ENCODE data around the gene PITPNC1. TPM values are rescaled to one million over a fixed set of nuclear protein-coding genes. Genes with fewer than 3 reads are reported as not detected.

The PITPNC1 gene
- polyA plus RNA-seq, 1 experiment = 9.1 TPM

DNA sequence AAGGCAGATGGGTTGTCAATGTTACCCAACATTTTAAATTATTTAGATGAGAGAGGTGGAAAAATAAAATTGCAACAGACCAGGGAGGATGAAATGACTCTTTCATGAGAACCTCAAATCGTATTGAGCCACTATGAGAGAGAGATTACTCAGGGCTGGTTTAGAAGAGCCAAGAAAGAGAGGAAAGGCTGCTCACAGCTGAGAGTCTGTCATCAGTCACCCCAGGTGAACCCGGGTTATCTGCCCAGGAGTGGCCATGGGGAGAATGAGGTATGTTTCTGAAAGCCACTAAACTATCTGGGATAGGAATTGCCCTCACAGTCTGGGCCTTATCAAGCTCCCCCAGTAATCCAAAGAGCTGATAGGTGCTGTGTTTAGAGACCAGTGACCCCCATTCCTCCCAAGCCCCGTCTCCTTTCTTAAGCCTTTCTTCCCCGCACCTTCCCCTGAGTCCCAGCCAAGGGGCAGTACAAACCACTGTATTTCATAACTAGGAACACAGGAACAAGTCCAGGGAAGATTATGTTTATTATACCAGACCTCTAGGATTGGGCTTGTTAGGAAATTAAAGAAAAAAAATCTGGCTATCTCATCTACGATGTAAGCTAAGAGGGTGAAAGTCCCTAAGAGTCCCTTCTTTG, 181.8 kb downstream of the PITPNC1 start:
- no peak for DNase-seq (ENCODE audit: low read depth, low spot score)
- POLR2A ChIA-PET = no interaction called here
- no peak for TF ChIP-seq CTCF (IDR thresholded peaks at IDR 0.05; ENCODE audit: low read depth, low read length)
- no peaks in the 10 kb centered on the region for H3K27me3 ChIP-seq (ENCODE audit: control insufficient read depth, insufficient read depth, low read length)
- peaks cover 3% of the 10 kb centered on the region; the same call in 1 of the 2 replicates for H3K9me3 ChIP-seq (ENCODE audit: control insufficient read depth, insufficient read depth, low read length)
- CTCF ChIA-PET = interaction anchor here (0.8 kb wide), 1 partner anchor 71 kb away, joined by 3 read pairs; no protein-coding TSS in a partner anchor
- H3K27ac ChIP-seq (ENCODE audit: low read depth, low read length) = no peak overlapping the region
- H3K4me3 ChIP-seq (ENCODE audit: low read depth, low read length) = no peak overlapping the region

- DNase-seq (ENCODE audit: low read depth, low spot score) = no peak
- no peak overlapping the region for H3K27ac ChIP-seq (ENCODE audit: low read depth, low read length)
- peaks cover 3% of the 10 kb centered on the region; the same call in 1 of the 2 replicates for H3K9me3 ChIP-seq (ENCODE audit: control insufficient read depth, insufficient read depth, low read length)
- ChIA-PET CTCF (interaction anchor here (0.8 to 1.1 kb wide), 2 partner anchors 71 to 74 kb away, joined by 3 read pairs; no protein-coding TSS in a partner anchor), POLR2A (no interaction called here)
- H3K27me3 ChIP-seq (ENCODE audit: control insufficient read depth, insufficient read depth, low read length) = no peaks in the 10 kb centered on the region
- no peak; the same call in 1 of the 2 replicates for TF ChIP-seq CTCF (IDR thresholded peaks at IDR 0.05; ENCODE audit: low read depth, low read length)
- H3K4me3 ChIP-seq (ENCODE audit: low read depth, low read length) = no peak overlapping the region
Observed at GRCh38 chr17:67559381-67559966, 182.4 kb downstream of the PITPNC1 start.

DNA sequence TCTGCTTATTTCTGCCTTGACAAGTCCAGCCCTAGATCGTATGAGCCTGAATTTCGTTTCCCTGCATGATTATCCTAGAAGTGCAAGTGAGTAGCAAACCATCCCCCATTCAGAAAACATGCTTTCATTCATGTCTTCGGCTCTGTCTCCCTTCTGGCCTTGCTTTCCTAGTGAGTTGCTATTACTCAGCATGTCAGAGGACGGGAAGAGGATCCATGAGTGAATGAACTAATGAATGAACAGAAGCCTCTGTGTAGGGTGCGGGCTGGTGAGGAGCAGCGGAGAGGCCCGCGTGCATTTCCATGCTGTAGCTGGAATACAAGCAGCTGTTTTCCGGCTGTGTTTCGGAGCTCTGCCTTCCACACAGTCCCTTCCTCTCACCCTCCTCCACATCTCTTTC, 184.9 kb downstream of the PITPNC1 start:
- H3K27ac ChIP-seq (ENCODE audit: low read depth, low read length) = no peak overlapping the region
- TF ChIP-seq CTCF (IDR thresholded peaks at IDR 0.05; ENCODE audit: low read depth, low read length) = no peak
- no peaks in the 10 kb centered on the region for H3K27me3 ChIP-seq (ENCODE audit: control insufficient read depth, insufficient read depth, low read length)
- H3K4me3 ChIP-seq (ENCODE audit: low read depth, low read length) = no peak overlapping the region
- ChIA-PET CTCF (no interaction called here), POLR2A (no interaction called here)
- DNase-seq (ENCODE audit: low read depth, low spot score) = no peak
- H3K9me3 ChIP-seq (ENCODE audit: control insufficient read depth, insufficient read depth, low read length) = peaks cover 2% of the 10 kb centered on the region; the same call in 1 of the 2 replicates

- CTCF ChIA-PET = interaction anchor here (1.1 to 1.7 kb wide), 2 partner anchors 176 to 190 kb away, joined by 3 read pairs; no protein-coding TSS in a partner anchor
- Histone ChIP-seq H3K9me3 (ENCODE audit: control insufficient read depth, insufficient read depth, low read length) (no peaks in the 10 kb centered on the region), H3K4me3 (ENCODE audit: low read depth, low read length) (no peak overlapping the region), H3K27ac (ENCODE audit: low read depth, low read length) (no peak overlapping the region), H3K27me3 (ENCODE audit: control insufficient read depth, insufficient read depth, low read length) (no peaks in the 10 kb centered on the region)
- TF ChIP-seq CTCF (IDR thresholded peaks at IDR 0.05; ENCODE audit: low read depth, low read length) = no peak
- POLR2A ChIA-PET = no interaction called here
- no peak for DNase-seq (ENCODE audit: low read depth, low spot score)
Observed at GRCh38 chr17:67563692-67564228, 186.7 kb downstream of the PITPNC1 start.

GRCh38 chr17:67565068-67565467, 188.0 kb downstream of the PITPNC1 start:
- DNase-seq (ENCODE audit: low read depth, low spot score) = no peak
- H3K9me3 ChIP-seq (ENCODE audit: control insufficient read depth, insufficient read depth, low read length) = no peaks in the 10 kb centered on the region
- H3K4me3 ChIP-seq (ENCODE audit: low read depth, low read length) = no peak overlapping the region
- H3K27ac ChIP-seq (ENCODE audit: low read depth, low read length) = no peak overlapping the region
- H3K27me3 ChIP-seq (ENCODE audit: control insufficient read depth, insufficient read depth, low read length) = no peaks in the 10 kb centered on the region
- CTCF ChIA-PET = no interaction called here
- POLR2A ChIA-PET = no interaction called here
- TF ChIP-seq CTCF (IDR thresholded peaks at IDR 0.05; ENCODE audit: low read depth, low read length) = no peak
